Endothelial cell of umbilical vein (primary cell): ENCODE results near the gene MYL5. TPM values are rescaled to one million over a fixed set of nuclear protein-coding genes. Genes with fewer than 3 reads are reported as not detected.

ENCODE experiments used
- BruUV-seq: library from RNA; stranded (reverse); fragments of 400-500 nt; replicated peaks from 2 replicates; lab custom pipeline; 2021; lab: Mats Ljungman, UMichigan
- CTCF ChIA-PET: fragments of 300-600, 350-600 bp; sonication (Branson Sonifier 250); formaldehyde crosslinking; loops from one replicate; lab custom pipeline; 2021; ENCODE audit warnings: antibody characterized with exemption, inconsistent platforms; lab: Charles Lee
- POLR2A ChIA-PET: fragments of 300-600, 350-600 bp; sonication (Branson Sonifier 250); formaldehyde crosslinking; loops from one replicate; lab custom pipeline; 2021; ENCODE audit warnings: antibody characterized with exemption, inconsistent platforms; lab: Charles Lee
- DNase-seq: peaks from one replicate; pipeline ENCODE4 v3.0.0-alpha.2; 2011; ENCODE audit warnings: low read depth, low spot score
- FAIRE-seq: peaks from 2 replicates; lab custom pipeline; 2011; peaks lifted over from hg19 to GRCh38; lab: Jason Lieb, UNC
- H2AFZ ChIP-seq: 2 replicates; pipeline ENCODE4 v1.6.0; 2012; ENCODE audit warnings: low read depth, low read length, control low read depth, inconsistent platforms
- H3K27ac ChIP-seq: 2 replicates; pipeline ENCODE4 v1.5.1; 2011; ENCODE audit warnings: low read depth, mild to moderate bottlenecking, control low read depth, low read length, moderate library complexity; ENCODE audit not compliant: insufficient read depth
- H3K27me3 ChIP-seq, 2 experiments: 2 replicates each; pipeline versions ENCODE4 v1.6.0 to v1.6.1; 2011; ENCODE audit warnings: low read length in 2 of 2, mixed read lengths in 1 of 2; ENCODE audit not compliant: control insufficient read depth in 2 of 2, insufficient read depth in 2 of 2
- H3K36me3 ChIP-seq, 2 experiments: 2 replicates in 1 of 2; 3 replicates in 1 of 2; pipeline ENCODE4 v1.5.1; 2011; ENCODE audit warnings: low read length in 2 of 2, mild to moderate bottlenecking in 1 of 2, moderate library complexity in 1 of 2; ENCODE audit not compliant: control insufficient read depth in 2 of 2, insufficient read depth in 2 of 2; ENCODE audit errors: extremely low read depth in 1 of 2
- H3K4me1 ChIP-seq: 3 replicates; pipeline ENCODE4 v1.5.1; 2011; ENCODE audit warnings: mild to moderate bottlenecking, low read length; ENCODE audit not compliant: control insufficient read depth, insufficient read depth; ENCODE audit errors: extremely low read depth
- H3K4me2 ChIP-seq: 2 replicates; pipeline ENCODE4 v1.6.1; 2011; ENCODE audit warnings: low read length, control low read depth, mixed read lengths; ENCODE audit not compliant: insufficient read depth
- H3K4me3 ChIP-seq, 3 experiments: fragments of 200-600 bp in 1 of 3; sonication (generic), shearing (Covaris generic) in 1 of 3; replicated peaks in 1 of 3; 2 replicates each; pipeline ENCODE4 v1.5.1; 2011 to 2016; ENCODE audit warnings: control low read depth in 3 of 3, low read length in 3 of 3, mild to moderate bottlenecking in 2 of 3, inconsistent platforms in 1 of 3, low read depth in 1 of 3, moderate library complexity in 1 of 3; ENCODE audit not compliant: insufficient read depth in 1 of 3
- H3K79me2 ChIP-seq: 2 replicates; pipeline ENCODE4 v1.6.0; 2012; ENCODE audit warnings: low read length, inconsistent platforms; ENCODE audit not compliant: control insufficient read depth, insufficient read depth
- H3K9ac ChIP-seq: replicated peaks from 2 replicates; pipeline ENCODE3; 2011; ENCODE audit warnings: low read length, control low read depth; ENCODE audit not compliant: insufficient read depth; ENCODE audit errors: extremely low read depth
- H3K9me1 ChIP-seq: replicated peaks from 3 replicates; pipeline ENCODE4 v1.6.0; 2011; ENCODE audit warnings: mild to moderate bottlenecking, low read length; ENCODE audit not compliant: control insufficient read depth, insufficient read depth; ENCODE audit errors: extremely low read depth
- H3K9me3 ChIP-seq: replicated peaks from 2 replicates; pipeline ENCODE4 v1.5.1; 2012; ENCODE audit warnings: low read length, inconsistent platforms; ENCODE audit not compliant: control insufficient read depth, insufficient read depth
- H4K20me1 ChIP-seq: replicated peaks from 2 replicates; pipeline ENCODE3; 2011; ENCODE audit warnings: mild to moderate bottlenecking, low read length; ENCODE audit not compliant: control insufficient read depth, insufficient read depth; ENCODE audit errors: extremely low read depth
- EZH2 ChIP-seq: IDR thresholded peaks from 2 replicates; pipeline ENCODE4 v1.6.1; 2012; ENCODE audit warnings: borderline replicate concordance, low read depth, mild to moderate bottlenecking, moderate library complexity, low read length, inconsistent platforms; ENCODE audit not compliant: severe bottlenecking
- FOS ChIP-seq: IDR thresholded peaks from 2 replicates; pipeline ENCODE4 v1.6.1; 2011; ENCODE audit warnings: mild to moderate bottlenecking, low read length, moderate library complexity, borderline replicate concordance; ENCODE audit not compliant: insufficient read depth
- GATA2 ChIP-seq: IDR thresholded peaks from 2 replicates; pipeline ENCODE4 v1.7.0; 2011; ENCODE audit warnings: low read depth, mild to moderate bottlenecking, moderate library complexity, mixed read lengths, low read length; ENCODE audit not compliant: insufficient read length, insufficient read depth
- JUN ChIP-seq: IDR thresholded peaks from 2 replicates; pipeline ENCODE4 v1.6.1; 2011; ENCODE audit warnings: borderline replicate concordance, low read depth; ENCODE audit not compliant: insufficient read length, insufficient read depth
- MYC ChIP-seq: IDR thresholded peaks from one replicate; pipeline ENCODE4 v1.6.1; 2011; ENCODE audit warnings: mild to moderate bottlenecking, low read depth, low read length
- POLR2A ChIP-seq: IDR thresholded peaks from 2 replicates; pipeline ENCODE4 v1.6.1; 2012; ENCODE audit warnings: low read depth, mild to moderate bottlenecking, control low read depth, low read length
- POLR2AphosphoS5 ChIP-seq: IDR thresholded peaks from 2 replicates; pipeline ENCODE4 v1.6.1; 2012; ENCODE audit warnings: low read depth, mild to moderate bottlenecking, control low read depth, low read length, moderate library complexity; ENCODE audit not compliant: insufficient read depth
- dilution Hi-C: fragments of 300-500 bp; cut with MboI; formaldehyde crosslinking; loops from one replicate; pipeline ENCODE4 v1.15.0; 2019; ENCODE audit warnings: low sequenced_read_pairs; ENCODE audit not compliant: extremely low pct_ligation_motif_present
- intact Hi-C: fragments of 100-400 bp; cut with micrococcal nuclease; formaldehyde crosslinking; loops from one replicate; pipeline ENCODE4 v1.10.0; 2022
- polyA plus RNA-seq, 4 experiments: library from polyadenylated mRNA; depleted of rRNA in 3 of 4; stranded (reverse) in 3 of 4; unstranded in 1 of 4; fragments of >200 nt; gene quantifications; 2 replicates each; pipeline versions ENCODE4 v1.2.1 to v1.2.3, GENCODE V29; 2011 to 2012; ENCODE audit warnings: missing spikeins in 1 of 4
- total RNA-seq: library from RNA; stranded (reverse); gene quantifications from 2 replicates; pipeline ENCODE4 v1.2.3, GENCODE V29; 2021
- TF ChIP-seq, protein P1 (sequence below): IDR thresholded peaks from 2 replicates; pipeline ENCODE4 v1.6.1; 2011; ENCODE audit not compliant: insufficient read depth, insufficient read length
- TF ChIP-seq, protein P2 (sequence below), 2 donors: IDR thresholded peaks; 1 replicate in 1 of 2; 2 replicates in 1 of 2; pipeline ENCODE4 v1.5.1; 2011; ENCODE audit warnings: low read length in 2 of 2, mild to moderate bottlenecking in 2 of 2, moderate library complexity in 2 of 2, control low read depth in 1 of 2, inconsistent platforms in 1 of 2, low read depth in 1 of 2; ENCODE audit not compliant: insufficient read depth in 1 of 2; ENCODE audit errors: extremely low read depth in 1 of 2

The MYL5 gene
- total and polyA plus RNA-seq, 2 donors (not counting 3 experiments of a cell fraction or from before 2014, with no cell fraction given): 12.3 to 13.4 TPM

GRCh38 chr4:655464-656151 lies 18.7 kb upstream of the MYL5 start:
- Histone ChIP-seq H3K79me2 (no peaks in the 10 kb centered on the region), H3K9me3 (no peaks in the 10 kb centered on the region), H3K9me1 (no peaks in the 10 kb centered on the region), H3K9ac (no peak overlapping the region), H4K20me1 (no peaks in the 10 kb centered on the region), H2AFZ (no peak overlapping the region), H3K4me2 (no peak overlapping the region), H3K27ac (no peak overlapping the region), H3K4me1 (no peaks in the 10 kb centered on the region), H3K4me3 (no peak overlapping the region), H3K36me3 (no peaks in the 10 kb centered on the region), H3K27me3 (no peaks in the 10 kb centered on the region)
- intact Hi-C loops (no loop called here), dilution Hi-C loops (no loop called here)
- FAIRE-seq: no peak
- no peak for DNase-seq
- ChIA-PET POLR2A (no interaction called here), CTCF (no interaction called here)
- no TSS peak for BruUV-seq
- TF ChIP-seq, protein P1, sequence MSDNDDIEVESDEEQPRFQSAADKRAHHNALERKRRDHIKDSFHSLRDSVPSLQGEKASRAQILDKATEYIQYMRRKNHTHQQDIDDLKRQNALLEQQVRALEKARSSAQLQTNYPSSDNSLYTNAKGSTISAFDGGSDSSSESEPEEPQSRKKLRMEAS: no peak
- TF ChIP-seq POLR2A (no peak), MYC (no peak), EZH2 (no peak), FOS (no peak), POLR2AphosphoS5 (no peak), GATA2 (no peak), JUN (no peak)
- TF ChIP-seq, protein P2, sequence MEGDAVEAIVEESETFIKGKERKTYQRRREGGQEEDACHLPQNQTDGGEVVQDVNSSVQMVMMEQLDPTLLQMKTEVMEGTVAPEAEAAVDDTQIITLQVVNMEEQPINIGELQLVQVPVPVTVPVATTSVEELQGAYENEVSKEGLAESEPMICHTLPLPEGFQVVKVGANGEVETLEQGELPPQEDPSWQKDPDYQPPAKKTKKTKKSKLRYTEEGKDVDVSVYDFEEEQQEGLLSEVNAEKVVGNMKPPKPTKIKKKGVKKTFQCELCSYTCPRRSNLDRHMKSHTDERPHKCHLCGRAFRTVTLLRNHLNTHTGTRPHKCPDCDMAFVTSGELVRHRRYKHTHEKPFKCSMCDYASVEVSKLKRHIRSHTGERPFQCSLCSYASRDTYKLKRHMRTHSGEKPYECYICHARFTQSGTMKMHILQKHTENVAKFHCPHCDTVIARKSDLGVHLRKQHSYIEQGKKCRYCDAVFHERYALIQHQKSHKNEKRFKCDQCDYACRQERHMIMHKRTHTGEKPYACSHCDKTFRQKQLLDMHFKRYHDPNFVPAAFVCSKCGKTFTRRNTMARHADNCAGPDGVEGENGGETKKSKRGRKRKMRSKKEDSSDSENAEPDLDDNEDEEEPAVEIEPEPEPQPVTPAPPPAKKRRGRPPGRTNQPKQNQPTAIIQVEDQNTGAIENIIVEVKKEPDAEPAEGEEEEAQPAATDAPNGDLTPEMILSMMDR (IDR thresholded peaks at IDR 0.05; ENCODE audit: extremely low read depth in 1 of 2, insufficient read depth in 1 of 2, low read depth in 1 of 2, low read length in 2 of 2): no peak
